ENCODE results near the gene SEL1L3.

The SEL1L3 gene

GRCh38 chr4:25786497-25787065, 76.2 kb downstream of the SEL1L3 start:
- DNase-seq = no peak

- DNase-seq = peak; percentile 80
Measured at GRCh38 chr4:25783943-25784342, 78.8 kb downstream of the SEL1L3 start.

GRCh38 chr4:25783126-25783525, 79.7 kb downstream of the SEL1L3 start:
- no peak for DNase-seq

- no peak for DNase-seq
Measured at GRCh38 chr4:25782482-25782881, 80.3 kb downstream of the SEL1L3 start.

GRCh38 chr4:25779021-25779420, 83.8 kb downstream of the SEL1L3 start:
- DNase-seq = no peak

GRCh38 chr4:25776795-25777194, 86.0 kb downstream of the SEL1L3 start:
- DNase-seq = no peak

- no peak for DNase-seq
Measured at GRCh38 chr4:25775166-25775565, 87.6 kb downstream of the SEL1L3 start.

GRCh38 chr4:25773358-25773757, 89.4 kb downstream of the SEL1L3 start:
- DNase-seq = no peak

- no peak for DNase-seq
Measured at GRCh38 chr4:25771672-25772071, 91.1 kb downstream of the SEL1L3 start.

- DNase-seq = no peak
Measured at GRCh38 chr4:25770847-25771246, 91.9 kb downstream of the SEL1L3 start.

GRCh38 chr4:25769251-25769650, 93.5 kb downstream of the SEL1L3 start:
- DNase-seq = no peak

DNA sequence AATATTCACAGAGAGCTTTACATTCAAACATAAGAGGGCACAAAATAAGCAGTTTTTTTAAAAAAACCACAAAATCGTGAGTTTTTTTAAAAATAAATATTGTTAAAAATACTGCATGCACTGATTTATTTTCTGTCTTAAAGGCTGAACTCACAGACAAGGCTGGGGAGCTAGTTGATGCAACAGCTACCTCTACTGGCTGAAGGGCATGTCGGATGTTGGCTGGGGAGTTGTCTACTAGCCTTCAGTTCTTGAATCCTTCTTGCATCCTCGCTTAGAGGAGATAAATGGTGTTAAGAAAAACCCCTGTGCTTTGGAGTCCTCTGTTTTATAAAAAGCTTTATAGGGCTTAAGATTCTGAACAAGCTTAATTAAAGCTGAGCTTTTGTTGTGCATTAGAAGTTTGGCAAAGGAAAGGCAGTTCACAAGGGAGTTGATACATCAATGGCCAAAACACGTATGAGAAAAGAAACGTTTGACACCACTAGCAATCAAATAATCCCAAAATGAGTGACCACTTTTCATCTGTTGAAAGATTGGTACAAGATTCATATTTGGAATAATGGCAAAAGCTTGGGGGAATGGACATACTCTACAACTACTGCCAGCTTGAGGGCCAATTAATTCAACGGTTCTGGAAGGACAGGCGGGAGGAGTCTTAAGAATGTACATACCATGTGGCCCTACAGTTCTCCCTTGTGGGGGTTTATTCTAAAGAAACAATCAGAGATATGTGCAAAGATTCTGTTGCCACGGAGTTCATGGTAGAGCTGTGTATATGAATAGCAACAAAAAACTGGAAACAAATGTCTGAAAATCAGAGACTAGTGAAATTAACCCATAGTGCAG, 94.7 kb downstream of the SEL1L3 start:
- DNase-seq = peak; percentile 62

GRCh38 chr4:25760518-25761157, 102.2 kb downstream of the SEL1L3 start:
- DNase-seq = peak; percentile 81

- DNase-seq = no peak
Measured at GRCh38 chr4:25760048-25760447, 102.7 kb downstream of the SEL1L3 start.

GRCh38 chr4:25759101-25759500, 103.7 kb downstream of the SEL1L3 start:
- DNase-seq = no peak

DNA sequence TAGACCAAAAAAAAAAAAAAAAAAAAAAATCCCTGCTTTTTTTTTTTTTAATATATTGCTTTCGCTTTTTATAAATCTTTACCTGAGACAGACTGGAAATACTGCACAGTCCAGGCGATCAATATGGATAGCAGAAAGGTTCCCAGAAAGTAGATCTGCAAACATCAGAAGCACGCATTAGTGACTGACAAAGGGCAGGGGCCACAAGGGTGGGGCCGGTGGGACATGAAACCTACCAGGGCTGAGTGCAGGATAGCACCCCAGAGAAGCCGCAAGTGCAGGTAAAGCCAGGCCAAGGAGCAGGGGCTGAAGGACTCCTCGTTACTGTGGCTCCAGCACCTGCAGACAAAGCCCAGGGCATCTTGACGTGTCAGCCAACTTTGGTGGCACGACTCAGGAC, 105.3 kb downstream of the SEL1L3 start:
- DNase-seq = no peak

- DNase-seq = no peak
Measured at GRCh38 chr4:25756503-25756902, 106.3 kb downstream of the SEL1L3 start.

- DNase-seq = no peak
Measured at GRCh38 chr4:25755911-25756310, 106.9 kb downstream of the SEL1L3 start.

GRCh38 chr4:25753239-25753638, 109.5 kb downstream of the SEL1L3 start:
- peak; percentile 64 for DNase-seq

DNA sequence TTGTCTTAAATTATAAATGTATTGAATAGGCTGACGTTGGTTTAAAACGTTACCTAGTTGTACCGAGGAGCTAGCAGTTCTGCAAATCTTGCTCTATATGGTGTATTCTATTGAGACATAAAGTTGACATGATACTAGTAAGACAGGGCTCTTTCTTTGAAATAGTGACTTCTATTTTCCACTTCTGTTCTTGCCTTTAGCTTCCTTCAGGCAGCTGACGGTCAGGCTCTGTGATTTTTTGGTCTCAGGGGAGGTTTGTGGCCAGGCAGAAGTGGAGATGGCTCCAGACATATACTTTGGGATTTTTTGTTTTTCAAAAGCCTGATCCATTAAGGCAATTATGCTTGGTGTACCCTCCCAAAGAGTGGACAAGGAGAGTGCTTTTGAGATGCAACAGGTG, 111.9 kb downstream of the SEL1L3 start:
- no peak for DNase-seq

DNA sequence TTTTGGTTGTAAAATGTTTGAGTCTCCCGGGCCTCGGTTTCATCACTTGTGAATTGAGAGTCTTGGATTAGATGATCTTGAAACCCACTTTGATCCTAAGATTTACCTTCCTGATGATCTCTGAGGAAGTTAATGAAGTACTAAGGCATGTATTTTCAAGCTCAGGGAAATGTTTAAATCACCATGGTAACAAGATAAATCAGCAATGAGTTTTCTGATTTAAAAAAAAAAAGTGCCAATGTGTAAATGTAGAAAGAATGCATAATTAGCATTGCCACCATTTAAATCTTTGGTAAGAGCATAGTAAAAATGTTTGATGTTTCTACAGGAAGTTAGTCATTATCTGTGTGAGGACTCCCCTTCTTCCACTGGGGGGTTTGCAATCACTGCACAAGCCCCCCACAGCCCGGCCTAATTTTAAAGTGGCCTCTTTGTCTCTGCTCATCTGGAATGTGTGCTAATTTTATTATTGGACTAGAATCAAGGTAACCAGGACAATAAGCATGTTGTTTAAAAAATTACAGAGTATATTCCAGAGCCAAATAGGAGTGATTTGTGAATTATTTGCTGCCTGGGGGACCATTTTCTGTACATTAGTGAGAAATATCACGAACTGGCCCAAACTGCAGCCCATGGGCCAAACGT, 113.5 kb downstream of the SEL1L3 start:
- no peak for DNase-seq

DNA sequence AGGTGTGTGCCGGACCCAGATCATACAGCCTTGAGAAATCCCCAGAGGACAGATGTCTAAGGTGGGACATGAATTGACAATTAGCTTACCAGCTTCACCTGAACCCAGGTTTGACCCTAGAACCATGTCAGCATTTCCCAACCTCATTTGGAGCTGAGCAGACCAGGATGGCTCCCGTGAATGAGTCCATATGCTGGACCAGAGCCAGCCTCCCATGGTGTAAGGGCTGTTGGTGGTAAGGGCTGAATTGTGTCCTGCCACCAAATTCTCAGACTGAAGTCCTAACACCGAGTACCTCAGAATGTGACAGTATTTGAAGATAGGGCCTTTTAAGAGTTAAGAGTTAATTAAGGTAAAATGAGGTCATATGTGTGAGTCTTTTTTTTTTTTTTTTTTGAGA, 118.8 kb downstream of the SEL1L3 start:
- no peak for DNase-seq

- no peak for DNase-seq
Measured at GRCh38 chr4:25729564-25729963, 133.2 kb downstream of the SEL1L3 start.

DNA sequence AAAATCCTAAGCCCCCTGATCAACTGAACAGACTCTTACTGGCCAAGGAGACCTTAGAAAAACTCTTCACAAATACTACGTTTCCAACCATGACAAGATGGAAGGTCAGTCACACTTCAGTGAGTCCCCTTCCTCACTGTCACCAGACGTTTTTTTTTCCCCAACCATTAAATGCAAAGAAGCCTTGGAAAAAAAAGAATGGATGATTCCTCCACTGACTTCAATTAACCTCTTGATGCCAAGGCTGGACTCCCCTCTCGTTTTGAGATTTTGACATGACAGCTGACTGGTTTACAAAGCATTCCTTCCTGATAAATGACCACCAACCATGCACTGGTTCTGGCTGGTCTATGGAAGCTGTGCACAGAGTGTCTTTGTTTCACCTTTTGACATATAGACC, 133.9 kb downstream of the SEL1L3 start:
- DNase-seq = no peak
